Stimulated activated naive B cell treated with anti-CD40 and anti-IgM and Interleukin-4, amounts not matched to agents 10 μg/mL and 1 μg/mL and 100 μg/mL, for 72 hours (primary cell): ENCODE data around the gene SEMA3C.
A peak's percentile ranks its signal among the peaks of the same experiment; 100 is the strongest.

ENCODE experiments used
- ATAC-seq, 2 donors: fragments of 150-1000 bp; cut with Tn5 transposase; replicated peaks; 2 replicates each; pipeline ENCODE4 v1.10.0; 2021; ENCODE audit warnings: moderate library complexity in 1 of 2
- DNase-seq: peaks from one replicate; pipeline ENCODE4 v3.0.0; 2021
- H3K27ac Mint-ChIP-seq: one replicate; pipeline ENCODE4 v1.8.0; 2022; ENCODE audit warnings: mild to moderate bottlenecking, mixed read lengths
- H3K27me3 Mint-ChIP-seq, 2 donors: one replicate each; pipeline ENCODE4 v1.8.0; 2022; ENCODE audit warnings: mixed read lengths in 2 of 2
- H3K36me3 Mint-ChIP-seq, 2 donors: one replicate each; pipeline ENCODE4 v1.8.0; 2022; ENCODE audit warnings: mixed read lengths in 2 of 2, mild to moderate bottlenecking in 1 of 2
- H3K4me1 Mint-ChIP-seq, 2 donors: one replicate each; pipeline ENCODE4 v1.8.0; 2022; ENCODE audit warnings: mixed read lengths in 2 of 2, mild to moderate bottlenecking in 1 of 2
- H3K4me3 Mint-ChIP-seq, 2 donors: one replicate each; pipeline ENCODE4 v1.8.0; 2022; ENCODE audit warnings: mild to moderate bottlenecking in 2 of 2, mixed read lengths in 2 of 2, moderate library complexity in 1 of 2
- H3K9me3 Mint-ChIP-seq, 2 donors: one replicate each; pipeline ENCODE4 v1.8.0; 2022; ENCODE audit warnings: mixed read lengths in 2 of 2, mild to moderate bottlenecking in 1 of 2

Gene SEMA3C

DNA sequence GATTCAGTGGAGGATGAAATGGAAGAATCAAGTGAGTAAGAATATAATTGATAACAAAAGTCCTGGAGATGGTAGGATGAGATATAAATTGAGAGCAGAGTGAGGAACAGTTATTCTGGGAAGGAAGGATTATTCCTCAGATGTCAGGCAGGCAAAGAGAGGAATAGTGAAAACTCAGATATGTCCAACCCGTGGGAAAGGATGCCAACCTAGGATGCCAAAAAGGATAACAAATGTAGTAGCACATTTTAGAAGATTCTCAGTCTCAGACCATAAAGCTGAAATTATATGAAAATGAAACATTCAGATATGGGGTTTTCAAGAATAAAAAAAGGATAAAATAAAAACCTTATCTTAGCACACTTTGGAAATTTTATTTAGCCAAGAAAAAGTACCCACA lies 131.1 kb downstream of the SEMA3C start:
- H3K27me3 Mint-ChIP-seq: no peaks in the 10 kb centered on the region
- no peaks in the 10 kb centered on the region for H3K4me1 Mint-ChIP-seq
- no peaks in the 10 kb centered on the region for H3K36me3 Mint-ChIP-seq
- no peak overlapping the region for H3K27ac Mint-ChIP-seq
- H3K9me3 Mint-ChIP-seq: no peaks in the 10 kb centered on the region
- no peak for DNase-seq
- H3K4me3 Mint-ChIP-seq: no peak overlapping the region
- ATAC-seq: no peak

DNA sequence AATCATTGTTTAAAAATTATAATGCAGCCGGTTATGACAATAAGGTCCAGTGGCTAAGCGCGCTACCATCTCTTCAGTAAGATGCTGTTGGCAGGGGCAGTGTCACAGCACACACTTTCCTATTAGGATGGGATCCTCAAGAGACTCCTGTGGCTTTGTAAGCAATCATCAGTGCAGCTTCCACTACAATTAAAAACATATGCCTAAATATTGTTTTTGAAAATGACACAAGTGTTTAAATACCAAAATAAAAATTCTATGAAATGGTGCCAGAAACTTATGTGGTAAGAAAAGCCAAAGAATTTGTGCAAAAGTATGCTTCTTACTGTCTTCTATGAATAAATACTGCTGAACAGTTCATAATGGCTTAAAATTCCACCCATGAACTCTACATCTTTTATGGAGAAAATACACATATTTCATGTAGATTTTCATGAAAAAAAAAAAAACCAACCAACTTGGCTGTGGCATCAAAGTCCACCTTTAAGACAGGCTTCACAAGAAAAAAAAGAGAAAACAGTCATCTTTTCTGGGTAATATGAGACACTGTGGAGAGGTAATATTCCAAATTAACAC lies 132.8 kb downstream of the SEMA3C start:
- Mint-ChIP-seq H3K9me3 (no peaks in the 10 kb centered on the region), H3K27me3 (no peaks in the 10 kb centered on the region), H3K4me1 (no peaks in the 10 kb centered on the region), H3K4me3 (no peak overlapping the region), H3K36me3 (no peaks in the 10 kb centered on the region), H3K27ac (no peak overlapping the region)
- DNase-seq: no peak
- ATAC-seq: no peak

DNA sequence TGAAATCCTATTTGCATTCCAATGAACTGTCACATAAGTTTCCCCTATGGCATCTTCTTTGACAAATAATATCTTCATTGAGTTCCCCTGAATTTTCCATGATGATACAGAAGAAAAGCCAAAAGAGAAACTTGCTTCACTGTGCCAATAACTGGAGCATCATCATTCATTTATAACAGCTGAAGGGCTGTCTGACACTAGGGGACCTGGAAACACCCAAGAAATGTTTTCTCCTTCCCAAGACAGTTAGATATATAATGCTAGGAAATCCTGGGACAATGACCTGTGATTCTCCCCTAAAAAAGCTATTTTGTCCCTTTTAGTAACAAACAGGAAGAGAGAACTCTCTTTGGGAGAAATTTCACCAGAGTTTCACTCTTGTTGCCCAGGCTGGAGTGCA lies 133.6 kb downstream of the SEMA3C start:
- H3K36me3 Mint-ChIP-seq: no peaks in the 10 kb centered on the region
- no peaks in the 10 kb centered on the region for H3K9me3 Mint-ChIP-seq
- ATAC-seq: no peak
- no peak for DNase-seq
- no peaks in the 10 kb centered on the region for H3K27me3 Mint-ChIP-seq
- H3K4me1 Mint-ChIP-seq: no peaks in the 10 kb centered on the region
- no peak overlapping the region for H3K4me3 Mint-ChIP-seq
- H3K27ac Mint-ChIP-seq: no peak overlapping the region

DNA sequence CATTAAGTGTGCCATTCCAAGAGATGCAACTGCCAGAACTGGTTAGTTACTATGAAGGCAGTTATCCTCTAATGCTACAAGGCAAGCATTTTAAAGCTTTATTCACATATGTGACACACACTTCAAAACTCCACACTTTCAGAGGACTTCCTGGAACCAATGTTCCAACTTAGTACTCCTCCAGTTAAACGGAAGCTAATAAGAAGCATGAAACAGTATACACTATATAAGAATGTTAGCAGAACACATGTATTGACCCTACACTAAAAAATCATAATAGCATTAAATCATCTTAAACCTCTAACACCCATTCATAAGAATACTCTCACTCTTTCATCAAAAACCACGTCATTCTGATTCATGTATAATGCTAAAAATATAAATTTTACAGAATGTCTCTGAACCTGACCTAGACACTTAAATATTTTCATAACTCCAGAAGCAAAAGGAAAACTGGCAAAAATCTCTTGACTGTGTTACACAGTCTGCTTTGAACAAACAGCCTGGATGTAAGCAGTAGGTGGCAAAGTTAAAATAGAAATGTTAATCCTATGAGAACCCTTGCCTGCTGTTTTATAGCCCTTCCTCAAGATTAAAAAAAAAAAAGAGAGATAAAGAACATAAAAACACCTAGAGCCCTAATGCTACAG lies 135.0 kb downstream of the SEMA3C start:
- Mint-ChIP-seq H3K4me3 (no peak overlapping the region), H3K4me1 (no peaks in the 10 kb centered on the region), H3K27ac (no peak overlapping the region), H3K36me3 (no peaks in the 10 kb centered on the region), H3K9me3 (no peaks in the 10 kb centered on the region), H3K27me3 (no peaks in the 10 kb centered on the region)
- DNase-seq: no peak
- no peak for ATAC-seq

DNA sequence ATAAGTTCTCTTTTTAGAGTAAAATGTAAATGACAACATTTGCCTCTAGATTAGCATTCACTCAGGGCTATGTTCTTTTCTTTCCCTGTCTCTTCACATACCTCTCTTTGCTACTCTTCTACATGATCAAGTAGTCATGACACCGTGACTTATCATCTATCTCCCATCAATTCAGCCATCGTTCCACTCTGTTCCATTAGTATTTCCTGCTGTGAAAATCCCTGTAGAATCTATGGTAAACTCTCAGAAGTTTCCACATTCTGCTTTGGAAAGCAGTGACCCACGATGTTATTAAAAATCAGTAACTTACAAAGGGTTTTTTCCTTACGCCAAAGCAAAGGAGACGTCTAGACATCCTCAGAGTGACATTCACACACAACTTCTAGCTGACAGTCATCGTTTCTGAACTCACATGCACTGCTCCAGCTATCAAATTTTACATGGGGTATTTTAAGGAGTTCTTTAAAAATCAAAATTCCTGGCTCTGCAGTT lies 135.6 kb downstream of the SEMA3C start:
- DNase-seq: no peak
- no peaks in the 10 kb centered on the region for H3K9me3 Mint-ChIP-seq
- no peaks in the 10 kb centered on the region for H3K4me1 Mint-ChIP-seq
- H3K4me3 Mint-ChIP-seq: no peak overlapping the region
- H3K36me3 Mint-ChIP-seq: no peaks in the 10 kb centered on the region
- no peak for ATAC-seq
- H3K27ac Mint-ChIP-seq: no peak overlapping the region
- H3K27me3 Mint-ChIP-seq: no peaks in the 10 kb centered on the region

DNA sequence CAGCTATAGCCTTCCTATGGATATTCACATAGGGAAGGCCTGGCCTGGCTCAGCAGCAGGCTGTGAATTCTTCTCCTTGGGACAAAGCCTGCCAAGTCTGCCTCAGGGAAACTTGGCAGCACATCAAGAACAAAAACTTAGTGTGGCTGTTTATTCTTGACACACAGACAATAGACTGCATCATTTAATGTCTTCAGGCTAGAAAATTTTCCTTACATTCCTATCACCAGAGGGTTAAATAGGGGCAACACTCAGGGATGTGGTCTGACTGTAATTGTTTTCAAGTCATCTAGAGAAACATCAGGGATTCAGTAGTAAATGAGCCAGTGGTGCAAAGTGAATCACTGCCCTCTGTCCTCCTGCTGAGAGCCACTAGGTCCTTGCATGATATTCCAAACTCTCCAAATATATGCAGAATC lies 137.3 kb downstream of the SEMA3C start:
- DNase-seq (no peak), ATAC-seq (no peak)
- no peaks in the 10 kb centered on the region for H3K4me1 Mint-ChIP-seq
- no peak overlapping the region for H3K27ac Mint-ChIP-seq
- H3K4me3 Mint-ChIP-seq: no peak overlapping the region
- H3K27me3 Mint-ChIP-seq: no peaks in the 10 kb centered on the region
- H3K9me3 Mint-ChIP-seq: no peaks in the 10 kb centered on the region
- H3K36me3 Mint-ChIP-seq: no peaks in the 10 kb centered on the region

DNA sequence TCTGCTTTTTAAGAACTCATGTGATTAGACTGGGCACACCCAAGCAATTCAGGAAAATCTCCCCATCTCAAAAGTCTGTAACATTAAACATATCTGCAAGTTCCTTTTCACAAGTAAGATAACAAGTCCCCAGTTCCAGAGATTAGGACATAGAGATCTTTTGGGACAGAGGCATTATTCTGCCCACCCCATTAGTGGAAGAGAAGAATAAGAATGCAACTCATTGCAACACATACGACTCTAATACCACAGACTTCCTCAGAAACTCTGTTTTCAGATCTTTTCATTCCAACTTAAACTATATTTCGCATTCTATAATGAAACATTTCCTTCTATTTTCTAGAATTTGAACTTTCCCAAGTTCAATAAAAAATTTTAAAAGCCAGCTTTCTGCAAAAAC lies 137.7 kb downstream of the SEMA3C start:
- H3K36me3 Mint-ChIP-seq: no peaks in the 10 kb centered on the region
- H3K4me1 Mint-ChIP-seq: no peaks in the 10 kb centered on the region
- ATAC-seq (no peak), DNase-seq (no peak)
- H3K4me3 Mint-ChIP-seq: no peak overlapping the region
- H3K27ac Mint-ChIP-seq: no peak overlapping the region
- H3K27me3 Mint-ChIP-seq: no peaks in the 10 kb centered on the region
- no peaks in the 10 kb centered on the region for H3K9me3 Mint-ChIP-seq

DNA sequence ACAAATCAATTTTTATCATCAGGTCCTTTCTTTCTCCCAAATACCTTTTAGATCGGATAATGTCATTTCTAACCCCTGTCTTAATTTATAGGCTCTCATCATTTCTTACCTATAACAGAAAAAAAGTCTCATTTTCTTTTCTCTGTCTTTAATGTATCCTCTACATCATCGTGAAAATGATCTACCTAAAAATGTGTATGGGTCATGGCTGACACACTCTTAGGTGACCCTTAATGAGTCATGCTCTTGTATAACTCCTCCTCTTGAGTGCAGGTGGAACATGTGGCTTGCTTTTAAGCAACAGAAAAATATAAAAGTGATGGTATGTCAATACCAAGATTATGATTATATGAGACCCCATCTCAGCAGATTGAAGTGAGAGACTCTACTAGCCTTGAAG lies 139.4 kb downstream of the SEMA3C start:
- ATAC-seq (no peak), DNase-seq (no peak)
- Mint-ChIP-seq H3K4me3 (no peak overlapping the region), H3K27me3 (no peaks in the 10 kb centered on the region), H3K9me3 (no peaks in the 10 kb centered on the region), H3K36me3 (no peaks in the 10 kb centered on the region), H3K27ac (no peak overlapping the region), H3K4me1 (no peaks in the 10 kb centered on the region)

DNA sequence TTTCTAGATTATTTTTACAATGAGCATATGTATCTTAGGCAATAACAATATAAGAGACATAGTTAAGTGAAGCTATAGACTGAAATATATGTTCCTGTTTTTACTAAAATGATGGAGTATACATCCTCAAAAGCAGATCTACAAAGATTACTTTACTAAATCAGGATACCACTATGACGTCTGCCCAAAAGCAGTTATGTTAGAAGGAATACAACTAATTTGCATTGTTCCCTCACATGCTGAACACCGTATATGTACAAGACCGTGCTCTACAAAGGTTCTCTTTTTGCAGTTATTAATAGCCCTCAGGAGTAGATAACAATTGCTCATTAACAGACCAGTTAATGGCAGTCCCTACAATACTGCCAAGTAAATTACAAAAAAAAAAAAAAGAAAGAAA lies 143.0 kb downstream of the SEMA3C start:
- DNase-seq (no peak), ATAC-seq (no peak)
- Mint-ChIP-seq H3K4me1 (no peaks in the 10 kb centered on the region), H3K27me3 (peaks cover 0 to 3% of the 10 kb centered on the region in 2 donors), H3K9me3 (no peaks in the 10 kb centered on the region), H3K4me3 (no peak overlapping the region), H3K27ac (no peak overlapping the region), H3K36me3 (no peaks in the 10 kb centered on the region)

DNA sequence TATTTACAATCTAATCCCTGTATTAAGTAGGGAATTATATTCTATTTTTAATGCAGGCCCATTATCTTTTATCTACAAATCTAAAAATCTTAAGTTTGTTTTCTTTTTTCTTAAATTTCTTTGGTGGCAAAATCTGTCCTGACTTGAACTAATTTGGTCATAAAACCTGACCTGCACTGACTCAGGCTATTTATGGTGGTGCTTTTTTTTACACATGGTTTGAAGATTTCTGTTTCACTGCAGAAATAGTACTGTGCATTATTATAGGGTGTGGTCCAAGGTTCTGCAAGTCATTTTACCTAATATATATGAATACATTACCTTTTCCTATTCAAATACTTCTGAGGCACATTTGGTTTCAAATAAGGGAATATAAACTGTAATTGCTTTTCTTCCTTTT lies 143.4 kb downstream of the SEMA3C start:
- DNase-seq (no peak), ATAC-seq (no peak)
- no peaks in the 10 kb centered on the region for H3K9me3 Mint-ChIP-seq
- no peak overlapping the region for H3K4me3 Mint-ChIP-seq
- H3K4me1 Mint-ChIP-seq: no peaks in the 10 kb centered on the region
- peaks cover 0 to 3% of the 10 kb centered on the region in 2 donors for H3K27me3 Mint-ChIP-seq
- no peak overlapping the region for H3K27ac Mint-ChIP-seq
- H3K36me3 Mint-ChIP-seq: no peaks in the 10 kb centered on the region

DNA sequence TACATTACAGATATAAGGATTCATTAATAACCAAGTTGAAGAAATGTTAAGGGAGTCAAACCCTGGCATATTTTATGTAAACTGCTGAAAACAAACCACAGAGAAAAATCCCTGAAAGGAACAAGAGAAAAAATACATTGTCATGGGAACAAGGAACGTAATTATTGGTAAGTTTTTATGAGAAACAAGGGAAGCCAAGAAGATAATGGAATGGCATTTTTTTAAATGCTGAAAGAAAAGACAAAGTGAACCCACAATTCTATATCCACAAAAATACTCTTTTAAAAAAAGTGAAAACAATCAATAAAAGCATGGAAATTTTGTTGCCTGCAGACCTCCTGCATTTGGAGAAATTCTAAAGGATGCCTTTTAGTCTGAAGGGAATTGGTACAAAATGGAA lies 144.0 kb downstream of the SEMA3C start:
- ATAC-seq: no peak

DNA sequence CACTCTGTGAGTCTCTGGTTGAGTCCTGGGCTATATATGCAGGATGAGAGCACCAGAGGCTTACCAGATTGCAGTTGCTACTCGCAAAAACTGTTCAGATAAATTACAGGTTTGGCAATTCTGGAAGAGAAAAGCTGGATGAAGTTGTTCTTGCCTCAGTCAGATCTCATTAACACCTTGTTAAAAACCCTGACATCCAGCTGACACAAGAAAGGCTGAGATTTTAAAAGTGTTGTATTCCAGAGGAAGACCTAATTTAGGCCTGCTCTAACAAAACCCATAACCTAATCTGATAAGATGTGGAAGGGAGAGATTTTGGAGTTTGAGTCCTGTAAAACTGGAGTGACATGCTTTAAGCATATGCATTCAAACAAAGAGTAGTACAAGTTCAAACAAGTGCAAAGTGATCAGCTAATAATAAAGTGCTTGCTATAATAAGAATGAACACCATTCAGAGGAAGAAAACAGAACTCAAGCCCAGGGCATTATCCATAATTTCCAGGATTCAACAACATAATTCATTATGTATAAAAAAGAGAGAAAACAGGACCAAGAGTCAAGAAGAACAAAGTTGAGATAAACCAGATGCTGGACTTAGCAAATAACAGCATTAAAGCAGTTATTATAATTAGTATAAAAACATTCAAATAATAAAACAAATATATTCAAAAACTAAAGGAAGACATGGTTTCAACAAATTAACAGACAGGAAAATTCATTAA lies 144.9 kb downstream of the SEMA3C start:
- peaks cover 0 to 3% of the 10 kb centered on the region in 2 donors for H3K27me3 Mint-ChIP-seq
- H3K4me1 Mint-ChIP-seq: no peaks in the 10 kb centered on the region
- no peak overlapping the region for H3K4me3 Mint-ChIP-seq
- H3K27ac Mint-ChIP-seq: no peak overlapping the region
- H3K9me3 Mint-ChIP-seq: no peaks in the 10 kb centered on the region
- no peak for ATAC-seq
- no peaks in the 10 kb centered on the region for H3K36me3 Mint-ChIP-seq
- no peak for DNase-seq

More for the DNA sequence above, 144.0 kb downstream of the SEMA3C start:
- H3K4me1 Mint-ChIP-seq: no peaks in the 10 kb centered on the region
- H3K9me3 Mint-ChIP-seq: no peaks in the 10 kb centered on the region
- H3K36me3 Mint-ChIP-seq: no peaks in the 10 kb centered on the region
- peaks cover 0 to 3% of the 10 kb centered on the region in 2 donors for H3K27me3 Mint-ChIP-seq
- no peak overlapping the region for H3K4me3 Mint-ChIP-seq
- no peak overlapping the region for H3K27ac Mint-ChIP-seq
- no peak for DNase-seq

DNA sequence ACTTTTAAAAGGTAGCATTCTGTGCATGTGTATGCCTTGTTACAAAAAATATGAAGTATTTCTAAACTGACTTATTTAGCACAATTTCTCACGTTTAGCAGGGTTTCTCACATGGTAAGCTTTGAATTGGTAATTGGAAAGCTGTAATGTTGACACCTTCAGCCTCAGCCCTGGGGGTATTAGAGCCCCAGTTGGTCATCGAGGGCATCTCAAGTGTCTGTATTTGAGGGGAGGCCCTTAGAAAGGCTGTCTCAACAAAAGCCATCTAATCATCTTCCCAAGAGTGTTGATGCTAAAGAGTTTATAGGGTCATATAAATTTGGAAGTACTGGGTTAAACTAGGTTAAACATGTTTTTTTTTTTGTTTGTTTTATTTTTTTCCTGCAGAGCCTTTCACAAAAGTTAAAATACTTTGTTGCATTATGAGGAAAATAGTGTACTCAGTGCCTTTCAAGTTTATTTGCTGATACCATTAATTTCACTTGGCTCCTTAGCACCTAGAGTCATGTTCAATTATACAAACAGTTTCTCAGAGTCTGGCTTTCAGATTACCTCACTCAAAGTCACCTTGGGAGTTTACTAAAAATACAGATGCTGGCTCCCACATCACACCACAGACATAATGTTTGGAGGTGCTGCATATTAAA lies 146.4 kb downstream of the SEMA3C start:
- no peak overlapping the region for H3K4me3 Mint-ChIP-seq
- no peak overlapping the region for H3K27ac Mint-ChIP-seq
- no peak for ATAC-seq
- H3K4me1 Mint-ChIP-seq: no peaks in the 10 kb centered on the region
- H3K36me3 Mint-ChIP-seq: no peaks in the 10 kb centered on the region
- DNase-seq: no peak
- no peaks in the 10 kb centered on the region for H3K9me3 Mint-ChIP-seq
- peaks cover 0 to 3% of the 10 kb centered on the region in 2 donors for H3K27me3 Mint-ChIP-seq

DNA sequence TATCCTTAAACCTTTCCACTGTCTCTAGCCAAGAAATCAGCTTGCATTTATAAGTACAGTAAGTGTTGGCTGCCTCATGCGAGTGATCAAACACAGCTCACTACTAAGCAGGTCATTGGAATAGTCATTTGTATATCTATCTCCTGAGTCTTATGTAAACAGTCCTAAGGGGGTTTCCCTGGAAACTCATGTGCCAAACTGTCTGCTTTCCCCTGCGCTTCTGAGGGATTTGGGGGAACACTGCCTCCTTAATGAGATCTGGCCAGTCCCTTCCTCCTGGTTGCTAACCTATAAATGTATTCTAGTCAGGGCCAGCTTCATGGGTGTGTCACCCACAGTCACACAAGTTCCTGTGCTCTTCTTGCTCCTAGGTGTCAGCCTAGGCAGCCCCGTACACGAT lies 147.3 kb downstream of the SEMA3C start:
- no peaks in the 10 kb centered on the region for H3K9me3 Mint-ChIP-seq
- DNase-seq (no peak), ATAC-seq (no peak)
- H3K4me3 Mint-ChIP-seq: no peak overlapping the region
- peaks cover 0 to 3% of the 10 kb centered on the region in 2 donors for H3K27me3 Mint-ChIP-seq
- H3K4me1 Mint-ChIP-seq: no peaks in the 10 kb centered on the region
- no peak overlapping the region for H3K27ac Mint-ChIP-seq
- H3K36me3 Mint-ChIP-seq: no peaks in the 10 kb centered on the region

DNA sequence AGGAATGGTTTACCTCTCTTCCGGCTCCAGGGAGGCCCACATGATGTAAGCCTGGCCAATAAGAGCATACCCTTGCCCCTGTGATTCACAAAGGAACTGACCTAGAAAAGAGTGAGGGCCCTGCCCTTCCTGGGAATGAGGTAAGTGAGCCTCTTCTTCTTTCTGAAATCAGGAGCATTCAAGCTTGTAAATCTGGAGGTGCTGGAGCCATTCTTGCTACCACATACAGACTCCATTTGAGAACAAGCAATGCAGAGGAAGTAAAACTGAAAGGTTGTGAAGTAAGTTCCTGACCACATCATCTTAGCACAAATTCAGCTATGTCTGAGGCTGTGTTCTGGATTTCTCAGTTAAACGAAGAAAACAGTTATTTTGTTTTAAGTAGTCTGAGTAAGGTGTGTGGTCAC lies 148.2 kb downstream of the SEMA3C start:
- DNase-seq: no peak

More for the DNA sequence above, 148.2 kb downstream of the SEMA3C start:
- Mint-ChIP-seq H3K4me3 (no peak overlapping the region), H3K27ac (no peak overlapping the region), H3K4me1 (no peaks in the 10 kb centered on the region), H3K36me3 (no peaks in the 10 kb centered on the region), H3K9me3 (no peaks in the 10 kb centered on the region), H3K27me3 (peaks cover 0 to 3% of the 10 kb centered on the region in 2 donors)
- ATAC-seq: peak; percentile 65 to 81
